ENCODE results near the gene PFDN4. TPM values are rescaled to one million over a fixed set of nuclear protein-coding genes. Genes with fewer than 3 reads are reported as not detected.

PFDN4 gene
- total RNA-seq, 2 donors from 2014 or later: 72.7 to 89.8 TPM

GRCh38 chr20:54172532-54172855, 35.4 kb upstream of the PFDN4 start:
- H3K36me3 ChIP-seq (ENCODE audit: control insufficient read depth, insufficient read depth, low read length): no peaks in the 10 kb centered on the region
- peak overlapping the region; percentile 55 for H3K4me3 Mint-ChIP-seq
- peaks cover 81% of the 10 kb centered on the region for H3K27me3 Mint-ChIP-seq (ENCODE audit: insufficient read depth)
- WGBS, 2 experiments (ENCODE audit: insufficient coverage in 1 of 2, insufficient read length in 1 of 2): 34 to 40% methylated on average over 2 to 12 of the region's 12 CpGs
- H3K27me3 ChIP-seq (ENCODE audit: control insufficient read depth, insufficient read depth, low read length, poor library complexity, severe bottlenecking): peaks cover 80% of the 10 kb centered on the region
- no peaks in the 10 kb centered on the region for H3K36me3 Mint-ChIP-seq (ENCODE audit: low read depth)
- H3K4me1 ChIP-seq (ENCODE audit: control insufficient read depth, insufficient read depth, low read length): peaks cover 3% of the 10 kb centered on the region
- DNase-seq: no peak
- peak overlapping the region; percentile 74 for H3K4me3 ChIP-seq (ENCODE audit: low read length)
- no peak overlapping the region for H3K9ac ChIP-seq (ENCODE audit: extremely low read depth, low read length, poor library complexity, severe bottlenecking)
- TF ChIP-seq CTCF (conservative IDR thresholded peaks at IDR 0.05): no peak
- no peaks in the 10 kb centered on the region for H3K9me3 ChIP-seq (ENCODE audit: control insufficient read depth, low read length)
- no peak overlapping the region for H3K27ac ChIP-seq (ENCODE audit: low read depth, low read length)
- peaks cover 17% of the 10 kb centered on the region for H3K4me1 Mint-ChIP-seq
- no peaks in the 10 kb centered on the region for H3K9me3 Mint-ChIP-seq
- no peak overlapping the region for H3K27ac Mint-ChIP-seq

GRCh38 chr20:54172856-54173652, 34.8 kb upstream of the PFDN4 start:
- H3K27me3 ChIP-seq (ENCODE audit: control insufficient read depth, insufficient read depth, low read length, poor library complexity, severe bottlenecking): peaks cover 80% of the 10 kb centered on the region
- peaks cover 3% of the 10 kb centered on the region for H3K4me1 ChIP-seq (ENCODE audit: control insufficient read depth, insufficient read depth, low read length)
- 2 to 4% methylated on average over 31 to 66 of the region's 66 CpGs for WGBS, 2 experiments (ENCODE audit: insufficient coverage in 1 of 2, insufficient read length in 1 of 2)

GRCh38 chr20:54173653-54174456, 34.0 kb upstream of the PFDN4 start, which contains the start of gene CYP24A1:
TSS of gene CYP24A1 (minus strand) at chr20:54173986. CDS start at chr20:54173579, 407 bp downstream.
- H3K9ac ChIP-seq (ENCODE audit: extremely low read depth, low read length, poor library complexity, severe bottlenecking): no peak within 1 kb of the TSS
- peak within 1 kb of the TSS; percentile 55 for H3K4me3 Mint-ChIP-seq
- no peaks in the 10 kb centered on the region for H3K9me3 Mint-ChIP-seq
- H3K27ac ChIP-seq (ENCODE audit: low read depth, low read length): no peak within 1 kb of the TSS
- peaks cover 74% of the 10 kb centered on the region for H3K27me3 Mint-ChIP-seq (ENCODE audit: insufficient read depth)
- H3K36me3 Mint-ChIP-seq (ENCODE audit: low read depth): no peaks in the 10 kb centered on the region
- H3K4me1 Mint-ChIP-seq: peaks cover 17% of the 10 kb centered on the region
- peaks cover 80% of the 10 kb centered on the region for H3K27me3 ChIP-seq (ENCODE audit: control insufficient read depth, insufficient read depth, low read length, poor library complexity, severe bottlenecking)
- H3K4me1 ChIP-seq (ENCODE audit: control insufficient read depth, insufficient read depth, low read length): peaks cover 3% of the 10 kb centered on the region
- TF ChIP-seq CTCF (conservative IDR thresholded peaks at IDR 0.05): no peak
- peak; percentile 81 for DNase-seq
- H3K9me3 ChIP-seq (ENCODE audit: control insufficient read depth, low read length): no peaks in the 10 kb centered on the region
- WGBS, 2 experiments (ENCODE audit: insufficient coverage in 1 of 2, insufficient read length in 1 of 2): 2 to 3% methylated on average over 23 to 61 of the region's 61 CpGs
- peak within 1 kb of the TSS; percentile 74 for H3K4me3 ChIP-seq (ENCODE audit: low read length)
- H3K36me3 ChIP-seq (ENCODE audit: control insufficient read depth, insufficient read depth, low read length): no peaks in the 10 kb centered on the region
- H3K27ac Mint-ChIP-seq: no peak within 1 kb of the TSS

More at GRCh38 chr20:54172856-54173652, 34.8 kb upstream of the PFDN4 start:
- H3K9me3 ChIP-seq (ENCODE audit: control insufficient read depth, low read length): no peaks in the 10 kb centered on the region
- no peak for TF ChIP-seq CTCF (conservative IDR thresholded peaks at IDR 0.05)
- H3K36me3 Mint-ChIP-seq (ENCODE audit: low read depth): no peaks in the 10 kb centered on the region
- DNase-seq: peak; percentile 82
- H3K4me3 Mint-ChIP-seq: peak overlapping the region; percentile 55
- no peaks in the 10 kb centered on the region for H3K36me3 ChIP-seq (ENCODE audit: control insufficient read depth, insufficient read depth, low read length)
- no peak overlapping the region for H3K9ac ChIP-seq (ENCODE audit: extremely low read depth, low read length, poor library complexity, severe bottlenecking)
- no peak overlapping the region for H3K27ac ChIP-seq (ENCODE audit: low read depth, low read length)
- H3K27me3 Mint-ChIP-seq (ENCODE audit: insufficient read depth): peaks cover 80% of the 10 kb centered on the region
- peak overlapping the region; percentile 74 for H3K4me3 ChIP-seq (ENCODE audit: low read length)
- no peaks in the 10 kb centered on the region for H3K9me3 Mint-ChIP-seq
- no peak overlapping the region for H3K27ac Mint-ChIP-seq
- H3K4me1 Mint-ChIP-seq: peaks cover 17% of the 10 kb centered on the region
